ENCODE results near the gene USH2A.

DNA sequence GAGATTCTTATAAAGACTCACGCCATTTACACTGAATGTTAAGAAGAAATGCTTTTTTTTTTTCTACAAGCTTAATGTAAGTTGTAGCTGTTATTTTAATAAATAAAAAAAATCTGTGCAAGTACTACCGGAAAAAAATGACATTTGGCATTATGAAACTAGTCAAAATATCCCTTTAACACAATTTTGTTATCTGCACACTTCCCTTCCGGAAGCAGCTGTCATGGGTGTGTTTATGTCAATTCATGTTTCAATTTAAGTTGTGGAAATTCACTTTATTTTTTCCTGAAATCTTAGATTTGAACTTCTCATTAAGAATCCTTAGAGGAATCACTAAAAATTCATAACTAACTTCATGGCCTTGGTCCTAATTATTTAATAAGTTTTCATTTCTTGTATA is 548.0 kb downstream of the USH2A start:
- TF ChIP-seq TEAD4 (IDR thresholded peaks at IDR 0.05) (no peak), TAF1 (IDR thresholded peaks at IDR 0.05; ENCODE audit: low read depth) (no peak), YY1 (IDR thresholded peaks at IDR 0.05; ENCODE audit: low read depth) (no peak), RAD21 (IDR thresholded peaks at IDR 0.05; ENCODE audit: low read depth) (no peak), REST (IDR thresholded peaks at IDR 0.05; ENCODE audit: low read depth) (no peak), CEBPB (IDR thresholded peaks at IDR 0.05) (no peak), EP300 (IDR thresholded peaks at IDR 0.05; ENCODE audit: borderline replicate concordance) (no peak), CREB1 (IDR thresholded peaks at IDR 0.05; ENCODE audit: low read depth) (no peak)
